Adipose tissue (tissue), 3 donors: ENCODE results near the gene TST. TPM values are rescaled to one million over a fixed set of nuclear protein-coding genes. Genes with fewer than 3 reads are reported as not detected.

Experiments used
- H3K27ac ChIP-seq: one replicate; pipeline ENCODE4 v1.5.1; 2013; ENCODE audit warnings: low read depth, low read length
- WGBS, 3 donors: extraction: QIAGEN DNeasy Blood & Tissue Kit; methylation state at CpG; one replicate each; pipeline ENCODE4 v1.1.7; 2013; 5-methylcytosine and 5-hydroxymethylcytosine counted together
- polyA plus RNA-seq, 3 donors: library from polyadenylated mRNA; stranded (reverse); fragments of 200-250 nt; gene quantifications; one replicate each; pipeline ENCODE4 v1.2.3, GENCODE V29; 2013
- donor health status: healthy with polysubstance abuse.
- donor health status: Bipolar disorder and iron deficiency.
- donor health status: healthy.

The TST gene
- polyA plus RNA-seq, 3 donors, result 59.2 to 169 (median 69.3) TPM

- no peak overlapping the region for H3K27ac ChIP-seq
- 63 to 72% (median 68%) methylated on average over 13 of the region's 13 CpGs for WGBS, 3 donors
Observed at GRCh38 chr22:37021710-37022482, 2.6 kb upstream of the TST start.

DNA sequence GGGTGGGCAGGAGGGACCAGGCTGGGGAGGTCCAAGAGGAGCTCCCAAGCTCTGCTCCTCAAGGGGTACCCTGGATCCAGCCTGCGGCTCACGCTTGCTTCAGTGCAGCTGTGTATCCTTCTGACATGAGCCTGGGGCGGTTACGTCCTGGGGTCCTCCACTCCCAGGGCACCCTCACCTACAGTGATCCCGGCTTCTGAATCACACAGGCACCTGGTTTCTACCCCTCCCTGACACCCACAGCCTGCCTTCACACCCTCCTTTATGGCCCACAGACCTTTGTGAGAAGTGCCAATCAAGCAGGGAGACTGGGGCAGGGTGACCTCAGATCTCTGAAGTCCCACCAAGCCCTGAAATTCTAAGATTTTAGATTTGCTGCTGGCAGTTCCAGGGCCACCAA lies 1.8 kb upstream of the TST start:
- WGBS, 3 donors, result 95 to 98% (median 96%) methylated on average over 5 of the region's 5 CpGs
- H3K27ac ChIP-seq, result no peak overlapping the region

- H3K27ac ChIP-seq, result no peak overlapping the region
- 0 to 1% (median 1%) methylated on average over 5 of the region's 5 CpGs for WGBS, 3 donors
Observed at GRCh38 chr22:37020192-37020479, 889 bp upstream of the TST start.

- WGBS, 3 donors, result 0 to 2% (median 0%) methylated on average over 31 to 35 of the region's 35 CpGs
- H3K27ac ChIP-seq, result peak overlapping the region; percentile 74
Observed at GRCh38 chr22:37018815-37019308, 385 bp downstream of the TST start.

DNA sequence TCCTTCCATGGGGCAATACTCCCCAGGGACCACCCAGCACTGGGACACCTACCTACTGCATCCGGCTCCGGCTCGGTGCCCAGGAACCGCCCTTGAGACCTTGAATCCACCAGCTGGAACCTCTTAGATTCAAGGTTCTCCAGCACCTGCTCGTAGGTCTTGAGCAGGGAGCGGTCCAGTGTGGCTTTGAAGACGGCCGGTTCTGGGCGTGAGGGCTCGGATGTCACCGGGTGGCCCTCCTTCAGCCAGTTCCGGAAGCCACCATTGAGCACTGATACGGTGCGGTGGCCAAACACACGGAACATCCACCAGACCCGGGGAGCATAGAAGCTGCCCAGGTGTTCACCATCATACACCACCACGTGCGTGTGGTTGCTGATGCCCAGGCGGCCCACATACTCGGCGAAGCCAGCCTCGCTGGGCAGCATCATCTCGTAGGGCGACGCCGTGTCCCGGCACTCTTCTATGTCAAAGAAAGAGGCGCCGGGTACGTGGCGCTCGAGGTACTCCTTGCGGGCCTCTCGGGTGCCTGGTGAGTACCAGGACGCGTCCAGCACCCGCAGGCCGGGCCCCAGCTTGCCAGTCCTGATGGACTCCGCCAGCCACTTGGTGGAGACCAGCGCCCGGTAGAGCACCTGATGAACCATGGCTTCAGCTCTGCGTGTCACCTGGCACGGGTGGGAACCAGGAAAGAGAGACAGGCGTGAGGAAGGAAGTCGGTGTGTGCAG lies 997 bp downstream of the TST start:
- H3K27ac ChIP-seq, result no peak overlapping the region
- 37 to 74% (median 67%) methylated on average over 45 of the region's 45 CpGs for WGBS, 3 donors

- no peak overlapping the region for H3K27ac ChIP-seq
- WGBS, 3 donors, result 58 to 86% (median 78%) methylated on average over 10 of the region's 10 CpGs
Observed at GRCh38 chr22:37017356-37017755, 1.9 kb downstream of the TST start.

DNA sequence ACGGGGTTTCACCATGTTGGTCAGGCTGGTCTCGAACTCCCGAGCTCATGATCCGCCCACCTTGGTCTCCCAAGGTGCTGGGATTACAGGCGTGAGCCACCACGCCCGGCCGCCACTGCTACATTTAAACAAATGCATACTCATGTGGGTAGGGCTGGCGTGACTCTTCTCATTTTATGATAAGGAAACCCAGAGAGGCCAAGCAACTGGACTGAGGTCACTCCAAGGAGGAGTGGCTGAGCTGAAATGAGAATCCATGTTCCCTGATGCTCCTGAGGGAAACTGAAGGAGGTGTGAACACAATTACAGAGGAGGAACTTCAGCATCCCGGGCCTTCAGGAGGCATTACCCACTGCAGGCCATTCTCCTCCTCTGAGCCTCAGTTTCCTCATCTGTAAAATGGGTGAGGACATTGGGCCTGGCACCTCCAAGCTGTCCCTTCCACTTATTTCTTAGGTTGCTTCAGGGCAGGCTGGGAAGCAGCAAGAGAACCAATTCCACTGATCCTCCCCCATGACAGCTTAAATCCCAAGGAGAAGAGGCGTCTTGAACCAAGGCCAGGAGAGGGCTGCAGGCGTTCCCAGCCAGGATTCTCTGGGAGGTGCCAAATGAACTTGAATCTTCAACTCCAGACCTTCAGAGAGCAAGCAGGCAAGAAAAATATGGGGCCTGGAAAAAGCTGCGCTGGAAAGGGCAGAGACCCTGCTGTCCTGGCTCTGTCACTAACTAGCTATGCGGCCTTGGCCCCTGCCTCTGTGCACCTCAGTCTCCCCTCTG lies 2.9 kb downstream of the TST start:
- WGBS, 3 donors, result 78 to 88% (median 87%) methylated on average over 14 of the region's 14 CpGs
- no peak overlapping the region for H3K27ac ChIP-seq

- H3K27ac ChIP-seq, result no peak overlapping the region
- WGBS, 3 donors, result 85% methylated on average over 4 of the region's 4 CpGs
Observed at GRCh38 chr22:37015587-37015878, 3.7 kb downstream of the TST start.

DNA sequence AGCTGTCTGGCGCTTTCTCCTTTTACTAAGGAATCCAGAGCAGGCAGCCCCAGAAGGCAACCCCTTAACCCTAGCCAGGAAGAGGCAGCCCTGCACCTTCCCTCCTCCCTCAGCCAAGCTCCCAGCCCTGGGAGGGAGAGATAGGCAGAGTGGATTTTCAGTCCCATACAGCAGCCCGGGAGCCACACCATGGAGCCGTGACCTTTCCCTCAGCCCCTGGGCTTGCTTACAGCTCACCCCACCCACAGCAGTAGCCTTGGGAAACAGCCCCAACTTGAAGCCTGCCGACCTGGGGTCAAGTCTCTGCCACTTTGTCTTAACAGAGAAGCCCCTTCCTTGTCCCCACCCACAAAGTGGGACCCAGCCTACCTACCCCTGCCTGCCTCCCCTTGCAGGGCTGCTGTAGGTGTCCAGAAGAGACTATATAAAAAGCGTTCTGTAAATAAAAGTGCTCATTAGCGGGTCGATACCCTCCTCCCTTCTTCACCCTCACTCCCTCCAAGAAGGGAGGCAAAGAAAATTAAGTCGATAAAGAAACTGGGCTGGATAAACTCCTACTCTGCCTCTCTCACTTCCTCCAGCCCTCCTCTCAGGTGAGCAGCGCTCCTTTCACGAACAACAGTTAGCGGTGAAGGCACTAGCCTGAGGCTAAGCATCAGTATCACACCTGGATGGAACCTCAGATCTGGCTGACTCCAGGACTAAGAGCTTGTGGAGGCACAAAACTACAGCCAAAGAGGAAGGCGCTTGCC lies 4.2 kb downstream of the TST start:
- no peak overlapping the region for H3K27ac ChIP-seq

DNA sequence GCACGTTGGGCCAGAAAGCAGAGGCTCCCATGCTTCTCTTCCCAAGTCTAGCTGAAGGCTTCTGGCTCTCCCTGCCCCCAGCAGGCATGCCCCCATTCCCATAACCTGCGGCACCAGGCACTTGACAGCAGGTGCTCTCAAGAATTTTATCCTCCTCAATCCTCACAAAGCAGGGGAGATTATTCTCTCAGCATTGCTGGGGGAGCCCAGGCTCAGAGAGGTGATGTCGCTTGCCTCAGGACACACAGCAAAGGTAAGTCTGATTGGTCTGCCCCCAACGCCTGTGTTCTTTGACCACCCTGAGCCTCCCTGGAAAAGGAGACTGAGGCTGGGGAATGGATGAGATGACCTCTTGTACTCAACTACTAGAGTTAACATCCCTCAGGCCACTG lies 4.8 kb downstream of the TST start:
- 85 to 91% (median 85%) methylated on average over 4 of the region's 4 CpGs for WGBS, 3 donors
- H3K27ac ChIP-seq, result no peak overlapping the region

More for the DNA sequence above, 4.2 kb downstream of the TST start:
- 63 to 70% (median 69%) methylated on average over 12 of the region's 12 CpGs for WGBS, 3 donors

DNA sequence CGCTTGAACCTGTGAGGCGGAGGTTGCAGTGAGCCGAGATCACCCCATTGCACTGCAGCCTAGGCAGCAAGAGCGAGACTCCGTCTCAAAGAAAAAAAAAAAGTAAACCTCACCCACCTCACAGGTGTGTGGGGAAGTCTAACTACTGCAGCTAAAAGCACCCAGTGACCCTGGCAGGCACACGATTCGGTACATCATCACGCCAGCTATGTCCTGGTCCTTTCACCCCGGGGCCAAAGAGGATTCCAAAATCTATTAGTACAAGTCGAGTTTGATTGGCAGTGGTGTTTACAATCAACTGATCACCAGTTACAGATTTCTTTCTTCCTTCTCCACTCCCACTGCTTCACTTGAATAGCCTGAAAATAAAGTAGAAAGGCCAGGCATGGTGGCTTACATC lies 6.3 kb downstream of the TST start:
- no peak overlapping the region for H3K27ac ChIP-seq
- WGBS, 3 donors, result 73 to 83% (median 80%) methylated on average over 10 of the region's 10 CpGs

DNA sequence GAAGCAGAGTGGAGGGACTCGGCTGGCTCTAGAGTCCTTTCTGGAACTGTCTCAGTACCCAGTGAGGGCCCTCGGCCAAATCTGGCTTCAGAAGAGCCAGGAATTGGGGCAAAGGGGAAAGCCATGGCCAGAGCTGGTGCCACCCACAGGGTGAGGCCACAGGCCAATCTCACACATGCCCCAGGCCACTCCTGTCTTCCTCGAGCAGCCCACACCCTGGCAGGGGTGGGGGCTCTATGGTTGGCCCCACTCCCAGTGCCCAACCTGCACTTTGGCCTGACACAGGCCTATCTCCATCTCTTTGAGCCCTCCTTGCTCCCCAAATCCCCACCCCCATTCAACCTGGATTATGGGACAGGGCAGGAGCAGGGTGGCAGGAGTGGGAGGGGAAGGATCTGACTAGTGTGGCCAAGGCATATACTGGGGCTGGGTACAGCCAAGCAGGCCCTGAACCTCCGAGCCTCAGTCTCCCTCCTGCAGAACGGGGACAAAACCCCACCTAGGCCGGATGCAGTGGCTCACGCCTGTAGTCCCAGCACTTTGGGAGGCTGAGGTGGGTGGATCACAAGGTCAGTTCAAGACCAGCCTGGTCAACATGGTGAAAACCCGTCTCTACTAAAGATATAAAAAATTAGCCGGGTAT lies 6.9 kb downstream of the TST start:
- no peak overlapping the region for H3K27ac ChIP-seq
- 73 to 85% (median 82%) methylated on average over 9 of the region's 9 CpGs for WGBS, 3 donors

GRCh38 chr22:37011472-37011871 lies 7.8 kb downstream of the TST start:
- WGBS, 3 donors, result 96 to 98% (median 97%) methylated on average over 3 of the region's 3 CpGs
- no peak overlapping the region for H3K27ac ChIP-seq

GRCh38 chr22:37010976-37011375 lies 8.3 kb downstream of the TST start:
- 86 to 89% (median 88%) methylated on average over 20 of the region's 20 CpGs for WGBS, 3 donors
- H3K27ac ChIP-seq, result no peak overlapping the region

DNA sequence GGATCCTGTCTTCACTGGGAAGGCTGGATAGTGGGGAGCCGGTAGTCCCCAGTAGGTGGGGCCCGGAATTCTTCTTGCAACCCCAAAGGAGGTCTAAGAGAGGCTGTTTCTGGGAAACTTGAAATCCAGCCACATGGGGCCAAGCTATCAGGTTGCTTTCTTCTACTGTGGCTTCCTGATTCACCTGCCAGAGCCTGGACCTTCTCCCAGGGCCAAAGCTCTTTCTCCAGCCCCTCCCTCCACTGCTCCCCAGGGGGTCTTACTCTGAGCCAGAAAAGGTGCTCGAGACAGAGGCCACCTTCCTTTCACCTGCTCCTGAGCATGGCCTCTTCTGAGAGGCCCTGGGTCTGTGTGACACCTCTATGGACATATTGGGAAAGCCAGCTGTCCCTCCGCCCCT lies 9.1 kb downstream of the TST start:
- 79 to 90% (median 89%) methylated on average over 4 of the region's 4 CpGs for WGBS, 3 donors
- H3K27ac ChIP-seq, result no peak overlapping the region

- 51 to 89% (median 64%) methylated on average over 2 of the region's 2 CpGs for WGBS, 3 donors
- no peak overlapping the region for H3K27ac ChIP-seq
Observed at GRCh38 chr22:37009490-37009889, 9.8 kb downstream of the TST start.

DNA sequence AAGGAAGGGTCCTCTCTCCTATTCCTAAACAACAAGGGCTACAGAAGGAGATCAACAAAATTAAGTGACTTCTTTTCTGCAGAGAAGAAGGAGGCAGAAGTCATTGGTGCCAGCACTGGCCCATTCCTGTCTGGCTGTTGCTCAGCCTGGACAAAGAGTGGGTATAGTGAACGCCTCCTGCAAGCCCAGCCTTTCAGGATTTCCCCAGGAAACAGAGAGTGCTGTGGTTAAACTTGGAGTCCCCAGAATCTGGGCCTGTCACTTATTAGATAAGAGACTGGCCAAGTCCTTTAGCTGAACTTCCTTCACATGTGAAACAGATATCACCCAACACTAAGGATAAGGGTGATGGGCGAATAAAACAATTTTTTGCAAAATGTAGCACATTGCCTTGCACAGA lies 10.9 kb downstream of the TST start:
- WGBS, 3 donors, result 32 to 76% (median 43%) methylated on average over 2 of the region's 2 CpGs
- no peak overlapping the region for H3K27ac ChIP-seq

- 35 to 39% (median 36%) methylated on average over 2 of the region's 2 CpGs for WGBS, 3 donors
- H3K27ac ChIP-seq, result no peak overlapping the region
Observed at GRCh38 chr22:37007651-37008050, 11.6 kb downstream of the TST start.
